Left renal pelvis (tissue), 4 donors: Measurements from ENCODE around the gene ITPK1. TPM values are rescaled to one million over a fixed set of nuclear protein-coding genes. Genes with fewer than 3 reads are reported as not detected.

Experiments used
- DNase-seq, 4 donors: peaks; one replicate each; pipeline ENCODE4 v3.0.0-alpha.2; 2013; ENCODE audit warnings: low read depth in 4 of 4, low spot score in 3 of 4
- polyA plus RNA-seq, 4 donors: library from polyadenylated mRNA; unstranded; fragments of 120-200 nt; gene quantifications; one replicate each; pipeline ENCODE4 v1.2.1, GENCODE V29; 2013; ENCODE audit not compliant: insufficient read length in 4 of 4

Gene ITPK1
- polyA plus RNA-seq, 4 donors = 16.5 to 33.7 (median 28.0) TPM

DNA sequence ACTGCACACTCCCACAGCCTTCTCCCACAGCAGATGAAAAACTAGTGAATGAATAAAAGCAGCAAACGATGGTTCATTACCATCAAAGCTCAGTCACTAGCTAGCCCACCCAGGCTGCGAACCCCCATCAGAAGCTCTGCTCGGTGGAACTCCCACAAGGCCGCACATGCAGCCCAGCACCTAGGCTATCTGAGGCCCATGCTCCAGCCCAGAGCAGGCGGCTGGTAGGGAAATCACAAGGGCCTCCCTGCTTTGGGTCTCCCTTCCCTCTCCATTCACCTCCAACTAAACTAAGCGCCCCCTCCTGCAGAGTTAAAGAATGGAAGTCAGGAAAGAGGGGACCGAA, 69.0 kb downstream of the ITPK1 start:
- no peak for DNase-seq

DNA sequence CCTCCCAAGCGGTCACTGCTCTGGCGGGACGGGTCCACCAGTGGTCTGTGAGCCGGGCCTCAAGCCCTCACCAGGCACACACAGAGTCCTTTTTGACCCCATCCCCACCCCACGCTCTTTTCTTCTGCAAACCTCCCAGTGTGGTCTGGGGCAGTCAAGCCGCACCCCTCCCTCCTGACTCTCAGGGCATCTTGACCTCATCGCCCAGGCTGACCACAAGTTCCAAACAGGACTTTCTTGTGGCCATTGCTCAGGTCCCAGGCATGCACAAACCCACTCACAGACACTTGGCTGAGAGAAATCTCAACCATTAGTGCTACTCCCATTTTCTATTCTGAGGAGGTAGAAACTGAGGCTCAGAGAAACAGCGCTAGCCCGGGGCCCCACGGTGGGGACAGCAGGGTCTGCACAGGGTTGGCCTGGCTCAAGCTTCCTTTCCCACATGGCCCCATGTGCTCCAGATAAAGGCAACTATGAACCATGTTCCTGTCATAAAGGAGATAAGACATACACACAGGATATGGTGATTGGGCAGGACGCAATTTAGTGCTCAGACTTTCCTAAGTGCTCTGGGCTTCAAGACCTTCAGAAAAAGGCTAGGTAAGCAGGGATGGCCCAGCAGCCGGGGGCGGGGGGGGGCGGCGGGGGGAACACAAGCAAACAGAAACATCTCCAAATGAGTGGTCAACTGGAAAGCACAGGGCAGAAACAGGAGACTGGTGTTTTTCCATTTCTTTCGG, 69.6 kb downstream of the ITPK1 start:
- DNase-seq = no peak

DNA sequence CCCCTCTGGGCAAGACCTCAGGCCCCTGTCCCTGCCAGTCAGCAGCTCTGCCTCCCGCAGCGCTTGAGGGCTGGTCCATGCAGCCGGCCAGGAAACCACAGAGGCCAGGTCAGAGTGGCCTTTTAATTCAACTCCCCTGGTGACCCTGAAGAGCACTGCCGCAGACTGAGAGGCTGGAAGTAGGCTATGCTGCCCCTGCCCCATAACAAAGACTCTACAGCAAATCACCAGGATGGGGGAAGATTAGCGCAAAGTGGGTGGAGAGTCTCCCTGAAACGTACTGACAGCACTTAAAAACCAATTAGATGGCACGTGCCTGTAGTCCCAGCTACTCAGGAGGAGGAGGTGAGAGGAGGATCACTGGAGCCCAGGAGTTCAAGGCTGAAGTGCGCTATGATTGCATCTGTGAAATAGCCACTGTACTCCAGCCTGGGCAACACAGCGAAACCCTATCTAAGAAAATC, 70.5 kb downstream of the ITPK1 start:
- DNase-seq = no peak

DNA sequence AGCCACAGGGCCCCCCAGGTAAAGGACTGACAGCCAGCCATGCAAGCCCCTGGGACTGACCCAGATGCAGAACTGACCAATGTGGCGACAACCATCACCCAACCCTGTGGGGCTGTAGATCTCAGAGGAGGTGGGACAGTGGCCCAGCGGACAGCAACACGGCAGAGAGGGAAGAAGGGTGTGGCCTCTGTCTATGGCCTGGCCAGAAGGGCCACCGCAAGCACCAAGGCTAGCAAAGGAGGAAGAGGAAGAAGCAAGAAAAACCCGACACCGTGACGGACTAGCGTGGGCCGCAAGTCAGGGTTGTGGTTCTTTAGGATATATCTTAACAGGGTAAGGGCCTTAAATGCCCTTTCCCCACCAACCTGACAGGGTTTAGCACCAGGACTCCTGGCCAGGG, 71.2 kb downstream of the ITPK1 start:
- no peak for DNase-seq

DNA sequence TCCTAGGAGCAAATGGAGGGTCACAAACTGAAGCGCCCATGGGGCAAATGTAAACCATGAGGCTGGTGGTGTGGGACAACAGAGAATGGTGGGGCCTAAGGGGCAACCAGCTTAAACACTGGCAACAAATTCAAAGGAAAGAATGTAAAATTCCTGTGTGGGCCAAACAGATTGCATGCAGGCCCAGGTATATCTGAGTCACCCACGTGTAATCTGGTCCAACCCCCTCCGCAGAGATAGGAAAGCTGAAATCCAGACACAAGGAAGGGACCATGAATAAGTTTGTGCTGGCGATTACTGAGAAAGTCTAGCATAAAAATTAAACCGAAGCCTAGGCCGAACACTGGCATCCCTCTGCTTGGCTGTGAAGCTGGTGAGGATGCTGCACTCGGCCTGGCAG, 71.6 kb downstream of the ITPK1 start:
- no peak for DNase-seq

DNA sequence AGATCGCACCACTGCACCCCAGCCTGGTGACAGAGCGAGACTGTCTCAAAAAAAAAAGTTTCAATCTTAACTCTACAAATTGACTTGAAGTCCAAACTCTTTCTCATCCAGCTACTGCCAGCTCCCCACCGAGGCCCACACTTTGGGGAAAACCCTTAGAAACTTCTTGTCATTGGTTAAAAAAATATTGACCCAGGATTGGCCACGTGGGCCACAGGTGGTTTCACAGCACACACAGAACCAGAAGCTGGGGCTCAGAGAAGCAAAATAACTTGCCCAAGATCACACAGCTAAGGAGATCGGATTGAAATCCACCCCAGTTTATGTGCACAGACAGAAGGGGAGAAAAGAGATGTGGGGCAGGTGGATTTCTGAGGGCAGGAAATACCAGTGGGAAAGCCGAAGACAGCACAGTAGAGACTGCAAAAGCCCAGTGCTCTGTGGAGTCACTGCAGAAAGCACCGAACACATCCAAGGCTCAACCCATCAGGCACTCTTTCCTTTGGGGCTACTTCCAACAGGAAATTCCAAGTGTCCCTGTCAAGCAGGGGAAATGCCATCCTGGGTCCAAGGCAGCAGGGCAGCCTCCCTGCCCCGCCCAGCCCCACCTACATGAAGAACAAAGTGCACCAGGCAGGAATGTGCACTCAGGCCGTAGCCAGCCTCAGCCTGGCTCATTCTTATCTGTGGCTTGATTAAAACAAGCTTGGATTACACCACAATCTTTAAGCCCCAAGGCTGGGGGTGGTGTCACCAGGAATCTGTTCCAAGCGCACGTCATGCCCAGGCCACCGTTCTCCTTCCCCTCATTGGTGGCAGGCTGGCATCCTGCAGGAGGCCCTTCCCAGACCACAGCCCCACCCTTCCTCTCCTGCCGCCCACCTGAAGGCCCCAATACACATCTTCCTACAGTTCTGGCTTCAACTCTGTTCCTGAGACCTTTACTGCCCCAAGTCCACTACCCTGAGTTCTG, 72.5 kb downstream of the ITPK1 start:
- no peak for DNase-seq

DNA sequence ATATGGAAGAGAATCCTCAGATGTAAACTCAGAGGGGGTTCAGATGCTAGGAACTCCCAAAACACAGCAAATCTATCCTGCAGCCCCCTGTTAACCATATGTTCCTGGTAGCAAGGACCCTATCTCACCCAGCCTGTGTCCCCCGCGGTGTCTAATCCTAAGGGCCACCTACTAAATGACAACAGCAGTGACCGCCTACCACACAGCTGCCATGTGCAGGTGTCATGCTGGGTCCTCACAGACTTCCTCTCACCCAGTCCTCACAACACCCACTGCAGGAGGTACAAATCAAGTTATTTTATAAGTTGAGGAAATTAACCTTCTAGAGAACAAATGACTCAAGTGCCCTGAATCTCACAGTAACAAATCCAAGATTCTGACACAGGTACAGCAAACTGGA, 73.9 kb downstream of the ITPK1 start:
- no peak for DNase-seq

DNA sequence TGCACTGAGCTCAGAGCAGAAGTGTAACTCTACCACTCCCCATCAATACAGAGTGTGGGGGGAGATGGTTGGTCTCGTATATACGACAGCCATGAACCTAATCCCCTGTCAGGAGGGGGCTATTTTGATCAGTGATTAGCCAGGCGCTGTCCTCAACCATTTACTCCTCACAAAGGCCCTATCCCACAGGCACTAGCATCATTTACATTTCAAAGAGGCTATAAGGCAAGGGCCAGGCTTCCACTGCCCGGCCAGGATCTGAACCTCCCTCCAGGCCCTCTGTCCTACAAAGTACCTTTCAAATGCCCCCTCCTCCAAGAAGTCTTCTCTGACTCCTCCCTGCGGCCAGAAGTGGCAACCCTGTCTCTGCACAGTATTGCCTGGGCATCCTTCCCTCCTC, 74.7 kb downstream of the ITPK1 start:
- no peak for DNase-seq

DNA sequence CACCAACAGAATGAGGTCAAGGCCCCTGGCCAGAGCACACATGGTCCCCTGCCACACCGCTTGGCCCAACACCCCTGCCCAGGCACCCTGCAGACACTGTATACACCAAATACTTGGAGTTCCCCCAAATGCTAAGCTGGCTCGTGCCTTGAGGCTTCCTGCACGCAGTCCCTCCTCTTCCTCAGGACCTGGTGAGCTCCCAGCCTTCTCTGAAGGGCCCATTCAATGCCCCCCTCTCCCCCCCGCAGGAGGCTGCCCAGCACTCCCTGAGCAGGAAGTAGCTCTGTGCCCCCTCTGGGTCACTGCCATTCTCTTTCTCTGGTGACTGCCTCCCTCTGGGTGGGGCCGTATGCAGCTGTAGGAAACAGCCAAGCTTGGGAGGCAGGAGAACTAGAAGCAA, 75.3 kb downstream of the ITPK1 start:
- no peak for DNase-seq

DNA sequence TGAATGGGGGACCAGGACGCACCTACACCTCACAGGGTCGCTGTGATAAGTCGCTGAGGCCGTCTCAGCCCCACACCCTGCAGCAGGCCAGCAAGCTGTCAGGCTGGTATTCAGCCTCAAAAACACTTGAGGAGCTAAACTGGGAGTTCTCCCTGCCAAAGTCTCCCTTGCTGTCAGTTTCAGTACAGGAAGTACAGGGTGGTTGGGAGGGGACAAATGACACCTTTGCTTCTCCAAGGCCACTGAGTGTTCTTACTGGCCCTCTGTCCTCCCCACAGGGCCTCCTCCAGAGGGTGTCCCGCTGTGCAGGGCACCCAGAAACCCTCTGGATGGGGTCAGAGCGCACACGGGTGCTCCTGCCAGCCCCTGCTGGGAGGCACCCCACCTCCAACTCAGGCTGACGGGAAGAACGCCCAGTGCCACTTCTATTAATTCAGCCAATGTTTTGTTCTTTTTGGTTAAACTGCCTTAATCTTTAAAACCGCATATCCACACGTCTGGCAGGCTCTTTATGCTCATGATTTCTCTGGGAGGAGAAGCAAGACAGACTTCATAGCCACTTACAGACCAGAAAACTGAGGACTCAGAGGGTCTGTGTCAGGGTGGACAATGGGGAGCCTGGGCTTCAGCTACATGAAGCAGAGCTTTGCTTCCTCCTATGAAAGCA, 75.9 kb downstream of the ITPK1 start:
- DNase-seq = no peak

DNA sequence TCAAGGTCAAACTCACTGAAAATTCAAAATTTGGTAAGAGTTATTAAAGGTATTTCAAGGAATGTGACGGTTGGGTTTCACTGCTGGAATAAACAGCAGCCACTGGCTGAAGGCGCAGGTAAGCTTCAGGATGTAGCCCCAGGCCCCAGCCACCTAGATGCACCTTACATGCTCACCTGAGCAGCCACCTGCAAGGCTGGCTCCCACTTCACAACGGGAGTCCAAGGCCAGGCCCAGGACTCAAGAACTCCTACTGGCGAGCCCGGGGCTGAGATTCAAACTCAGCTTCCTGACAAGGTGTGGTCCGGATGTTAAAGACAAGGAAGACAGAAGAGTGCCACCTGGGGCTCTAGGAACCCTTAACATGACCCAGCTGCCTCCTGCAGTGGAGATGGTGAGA, 78.4 kb downstream of the ITPK1 start:
- DNase-seq = no peak

DNA sequence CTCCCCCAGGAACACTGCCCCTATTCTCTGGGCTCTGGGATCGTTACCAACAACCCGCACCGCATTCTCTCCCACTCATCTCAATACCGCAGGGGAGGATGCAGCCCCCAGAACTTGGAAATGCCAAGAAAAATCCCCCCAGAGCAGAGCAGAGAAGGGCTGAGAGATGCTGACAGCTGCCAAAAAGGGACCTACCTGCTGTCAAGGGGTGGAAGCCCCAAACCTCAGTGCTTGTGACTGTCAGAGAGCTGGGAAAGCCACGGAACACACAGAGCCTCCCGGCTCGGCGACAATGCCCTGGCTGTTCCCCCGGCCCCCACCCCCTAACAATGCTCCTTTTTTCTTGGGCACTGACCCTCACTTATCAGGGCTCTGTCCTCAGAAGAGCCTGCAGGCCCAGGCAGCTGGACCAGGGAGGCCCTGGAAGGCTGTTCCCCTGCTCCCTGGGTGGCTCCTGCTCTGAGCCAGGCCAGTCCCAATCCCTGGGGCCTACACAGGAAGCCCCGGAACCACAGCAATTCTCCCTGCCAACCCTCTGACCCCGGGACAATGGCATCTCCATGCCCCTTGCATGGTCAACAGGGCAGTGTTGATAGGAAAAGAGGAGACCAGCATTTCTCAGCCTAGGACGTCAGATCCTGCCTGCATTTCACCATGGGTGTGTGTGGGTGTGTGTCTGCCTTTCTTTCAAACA, 78.9 kb downstream of the ITPK1 start:
- no peak for DNase-seq

DNA sequence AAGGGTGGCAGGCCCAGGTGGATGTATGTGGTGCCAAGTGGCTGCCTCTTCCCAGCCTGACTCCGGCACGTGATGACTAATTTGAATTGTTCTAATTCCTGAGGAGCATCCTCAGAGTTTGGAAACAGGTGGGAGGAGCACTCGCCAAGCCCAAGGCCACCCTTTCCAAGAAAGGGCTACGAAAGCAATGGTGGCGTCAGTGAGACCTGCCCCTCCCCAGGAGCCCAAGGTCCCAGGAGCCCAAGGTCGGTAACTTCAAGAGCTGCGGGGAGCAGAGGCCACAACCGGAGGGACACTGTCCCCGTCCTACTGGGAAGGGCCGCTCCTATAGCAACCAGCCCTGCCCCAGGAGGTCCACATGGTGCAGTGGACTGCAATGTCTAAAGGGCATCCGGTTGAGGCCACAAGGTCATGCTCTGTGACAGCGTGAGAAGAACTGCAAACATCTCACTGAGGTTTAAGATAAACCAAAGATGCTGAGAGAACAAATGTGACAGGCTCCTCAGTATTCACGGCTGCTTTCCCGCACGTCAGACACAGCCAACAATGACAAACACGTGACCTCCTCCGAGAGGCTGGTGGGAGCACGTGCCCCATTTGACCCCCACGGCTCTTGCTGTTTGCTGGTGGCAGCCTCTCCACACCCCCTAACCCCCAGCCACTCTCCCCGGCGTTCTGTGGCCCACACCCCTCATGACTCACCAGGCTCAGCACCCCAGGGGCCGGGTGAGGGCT, 79.6 kb downstream of the ITPK1 start:
- no peak for DNase-seq

DNA sequence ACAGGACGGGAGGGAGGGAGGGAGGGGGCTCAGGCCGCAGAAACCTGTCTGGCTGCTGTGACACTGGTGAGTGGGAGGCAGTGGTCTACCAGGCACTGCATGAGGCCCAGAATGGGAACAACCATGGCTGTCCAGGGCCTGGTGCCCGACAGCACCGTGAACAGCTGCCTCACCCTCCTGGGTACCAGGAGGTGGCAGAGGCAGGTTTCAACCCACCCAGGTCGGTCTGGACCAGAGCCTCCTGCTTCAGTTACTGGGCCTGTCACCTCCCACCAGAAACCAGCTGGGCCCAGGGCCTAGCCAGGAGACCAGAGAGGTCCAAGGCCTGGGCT, 80.2 kb downstream of the ITPK1 start:
- DNase-seq = no peak

DNA sequence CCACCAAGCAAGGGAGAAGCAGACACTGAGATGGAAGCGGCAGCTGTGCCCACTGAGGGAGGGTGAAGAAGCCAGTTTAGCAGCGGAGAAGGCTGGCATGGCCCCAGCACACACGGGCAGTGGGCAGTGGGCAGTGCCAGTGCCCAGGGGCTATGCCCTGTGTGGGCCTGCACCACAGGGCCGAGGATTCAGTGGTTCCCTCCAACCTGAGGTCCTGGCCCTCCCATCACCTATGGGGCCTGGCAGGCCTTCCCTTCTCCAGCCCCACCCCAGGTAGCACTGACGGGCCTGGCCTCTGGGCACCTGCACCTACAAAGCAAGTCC, 81.1 kb downstream of the ITPK1 start:
- no peak for DNase-seq

DNA sequence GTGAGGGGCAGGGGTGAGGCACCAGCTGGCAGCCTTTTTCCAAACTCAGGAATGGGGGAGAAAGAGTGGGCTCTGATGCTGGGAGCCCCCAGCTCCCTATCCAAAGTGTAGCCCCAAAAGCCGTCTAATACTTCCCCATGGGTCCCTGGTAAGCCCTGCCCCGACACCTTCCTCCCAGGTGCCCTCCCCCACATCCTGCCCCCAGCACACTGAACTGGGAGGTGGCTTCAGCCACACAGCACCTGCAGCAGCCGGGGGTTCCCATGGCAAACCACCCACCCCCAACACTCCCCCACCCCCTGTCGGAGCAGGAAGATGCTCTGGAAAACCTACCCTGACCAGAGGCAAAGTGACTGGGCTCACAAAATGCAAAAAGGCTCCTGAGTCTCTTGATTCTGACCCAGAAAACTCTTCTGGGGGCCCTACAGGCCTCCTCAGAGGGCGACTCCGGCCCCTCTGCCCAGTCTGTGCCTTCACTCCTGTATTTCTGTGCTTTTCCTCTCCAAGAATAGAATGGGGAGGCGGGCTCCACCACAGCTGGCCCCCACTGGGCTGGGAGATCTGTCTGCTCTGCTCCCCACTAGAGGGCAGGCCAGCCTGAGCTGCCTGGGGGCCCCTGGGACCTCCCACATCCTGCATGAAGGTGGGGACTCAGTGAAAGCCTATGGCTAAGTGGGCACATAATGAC, 81.6 kb downstream of the ITPK1 start:
- DNase-seq = no peak

DNA sequence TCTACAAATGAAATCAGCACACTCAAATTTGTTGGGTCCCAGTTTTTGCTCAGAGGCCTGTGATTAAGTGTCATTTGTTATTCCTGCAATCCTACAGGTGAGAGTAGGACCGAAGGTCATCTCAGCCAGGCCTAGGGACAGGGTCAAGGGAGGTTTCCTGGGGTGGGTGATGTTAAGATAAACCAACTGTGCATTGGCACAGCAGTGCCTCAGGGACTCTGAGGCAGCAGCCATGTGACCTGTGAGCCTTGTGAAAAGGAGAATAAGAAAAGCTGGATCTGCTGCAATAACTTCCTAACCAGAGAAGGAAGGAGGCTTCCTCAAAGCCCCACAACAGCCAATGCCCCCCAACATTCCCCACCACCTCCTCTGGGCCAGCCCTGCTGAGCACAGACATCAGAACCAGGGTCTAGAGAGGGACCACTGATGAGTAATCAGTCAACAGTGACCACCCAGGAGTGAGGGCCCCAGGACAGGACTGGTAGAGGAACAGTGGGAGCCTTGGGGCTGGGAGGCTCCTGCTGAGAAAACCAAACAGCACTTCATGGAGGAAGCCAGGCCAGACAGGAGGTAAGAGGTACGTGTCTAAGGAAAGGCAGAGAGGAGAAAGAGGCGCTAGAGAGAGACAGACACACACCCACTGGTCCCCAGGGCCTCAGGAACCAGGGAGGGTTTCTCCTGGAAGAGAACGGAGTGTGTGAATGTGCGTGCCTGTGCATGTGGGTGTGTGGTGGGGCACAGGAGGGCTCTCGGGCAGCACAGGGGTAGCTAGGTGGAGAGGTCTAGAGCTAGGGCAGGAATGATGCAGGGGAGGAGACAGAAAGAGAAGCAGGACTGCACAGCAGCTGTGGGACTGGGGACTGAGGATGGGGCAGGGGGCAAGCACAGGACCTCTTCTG, 82.4 kb downstream of the ITPK1 start:
- DNase-seq = no peak

DNA sequence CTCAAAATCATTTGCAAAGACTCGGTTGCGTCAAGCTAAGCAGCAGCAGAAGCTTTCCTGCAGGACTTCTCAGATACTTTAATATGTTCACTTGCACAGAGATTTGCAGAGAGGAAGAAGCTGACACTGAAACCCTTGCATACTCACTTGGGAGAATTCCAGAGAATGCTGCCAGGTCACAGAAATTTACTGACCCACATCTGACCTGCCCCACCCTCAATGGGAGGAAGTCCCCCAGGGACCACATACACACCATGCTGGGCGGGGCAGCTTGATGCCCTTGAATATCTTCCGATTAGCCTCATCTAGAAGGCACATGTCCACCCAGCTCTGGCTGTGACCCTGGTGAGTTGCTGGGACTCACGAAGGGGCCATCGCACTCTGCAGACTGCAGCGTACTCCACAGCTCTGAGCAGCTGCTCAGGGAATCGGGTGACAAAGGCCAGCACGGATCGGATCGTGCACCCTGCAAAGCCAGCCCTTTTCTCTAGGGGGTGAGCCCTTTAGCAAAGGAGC, 83.2 kb downstream of the ITPK1 start:
- no peak for DNase-seq
